Activated CD4-positive, alpha-beta T cell treated with anti-CD3 and anti-CD28 coated beads, Interleukin-2, Interleukin-6, amounts not matched to agents 100 ng/mL and 50 ng/mL, durations not matched to agents 16 hours and 8 hours (primary cell): ENCODE measurements around the gene RANBP3.

Source experiments
- DNase-seq: peaks from one replicate; pipeline ENCODE4 v3.0.0-alpha.2; 2020

Gene RANBP3

GRCh38 chr19:5948752-5949564, 29.0 kb downstream of the RANBP3 start:
- peak; percentile 46 for DNase-seq

DNA sequence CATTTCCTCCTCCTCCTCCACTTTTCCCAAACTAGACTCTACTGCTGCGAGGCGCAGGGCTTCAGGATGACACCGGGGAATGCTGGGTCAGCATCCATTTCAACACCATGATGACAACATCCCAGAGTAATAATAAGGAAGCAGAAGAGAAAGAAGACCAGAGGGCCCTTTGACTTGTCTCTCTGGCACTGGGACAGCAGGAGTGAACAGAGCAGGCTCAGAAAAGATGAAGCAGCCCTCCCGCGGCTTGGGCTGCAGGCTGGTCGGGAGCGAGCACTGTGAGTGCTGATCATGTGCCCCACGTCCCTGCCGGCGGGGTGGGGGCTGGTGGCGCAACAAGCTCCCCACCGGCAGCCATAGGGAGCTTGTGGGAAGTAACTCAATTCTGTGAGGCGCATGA, 30.5 kb downstream of the RANBP3 start:
- no peak for DNase-seq

- DNase-seq, result no peak
Observed at GRCh38 chr19:5943623-5944022, 34.3 kb downstream of the RANBP3 start.

- DNase-seq, result no peak
Observed at GRCh38 chr19:5943045-5943444, 34.9 kb downstream of the RANBP3 start.

DNA sequence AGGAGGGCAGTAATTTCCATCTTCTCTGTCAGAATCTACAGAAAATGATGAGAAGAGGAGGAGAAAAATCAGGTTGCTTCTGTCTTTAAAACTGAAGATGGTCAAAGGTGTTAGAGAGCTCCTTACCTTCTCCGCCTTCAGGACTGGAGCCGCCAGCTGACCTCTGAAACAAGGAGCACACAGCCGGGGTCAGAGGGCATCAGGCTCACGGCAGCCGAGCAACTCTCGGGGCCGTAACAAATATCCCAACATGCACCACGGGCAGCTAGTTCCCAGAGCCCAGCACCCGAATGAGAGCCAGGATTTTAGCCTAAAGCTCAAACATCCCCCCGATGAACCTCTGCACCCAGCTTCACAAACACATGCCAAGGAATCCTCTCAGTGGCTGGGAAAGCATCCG, 36.3 kb downstream of the RANBP3 start:
- DNase-seq, result no peak

DNA sequence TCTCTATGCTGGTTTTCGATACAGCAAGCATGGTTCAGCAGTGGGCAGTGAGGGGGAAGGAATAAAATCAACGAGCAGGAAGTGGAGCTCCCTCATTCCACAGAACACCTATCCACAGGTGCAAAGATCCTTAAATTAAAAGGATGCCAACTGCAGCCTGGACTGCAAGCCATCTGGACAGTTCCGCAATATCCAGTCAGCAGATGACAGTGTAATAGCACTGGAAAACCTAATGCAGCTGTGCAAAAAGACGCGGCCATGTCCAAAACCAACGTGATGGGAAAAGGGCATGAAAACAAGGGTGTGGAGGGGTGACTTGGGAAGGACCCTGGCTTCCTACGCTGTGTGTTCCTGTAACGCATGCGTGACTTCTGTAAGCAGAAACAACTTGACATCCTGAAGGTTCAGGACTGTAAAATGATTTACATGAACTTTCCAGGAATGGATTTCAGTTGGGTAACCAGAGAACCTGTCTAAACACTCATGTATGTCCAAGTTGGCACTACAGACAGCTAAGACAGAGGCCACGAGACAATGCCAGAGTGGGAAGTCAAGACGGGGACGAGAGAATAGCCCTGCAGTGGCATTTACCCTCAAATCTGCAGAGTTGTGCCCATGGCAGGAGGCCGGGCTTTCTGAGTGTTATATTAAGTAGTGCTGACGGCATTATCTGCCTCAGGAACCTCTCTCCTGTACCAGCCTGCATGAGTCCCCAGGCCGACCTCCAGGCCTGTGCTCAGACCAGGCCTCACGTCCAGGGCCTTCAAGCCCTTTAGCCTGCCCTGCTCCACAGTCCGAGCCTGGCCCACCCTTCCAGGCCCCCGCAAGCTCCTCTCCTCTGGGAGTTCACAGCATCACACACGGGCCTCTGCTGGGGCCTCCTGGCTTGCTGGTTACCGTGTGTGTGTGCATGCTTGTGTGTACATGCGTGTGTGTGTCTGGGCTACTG, 37.4 kb downstream of the RANBP3 start:
- no peak for DNase-seq

GRCh38 chr19:5937550-5937949, 40.4 kb downstream of the RANBP3 start:
- DNase-seq, result no peak

- DNase-seq, result no peak
Observed at GRCh38 chr19:5936292-5936592, 41.7 kb downstream of the RANBP3 start.

DNA sequence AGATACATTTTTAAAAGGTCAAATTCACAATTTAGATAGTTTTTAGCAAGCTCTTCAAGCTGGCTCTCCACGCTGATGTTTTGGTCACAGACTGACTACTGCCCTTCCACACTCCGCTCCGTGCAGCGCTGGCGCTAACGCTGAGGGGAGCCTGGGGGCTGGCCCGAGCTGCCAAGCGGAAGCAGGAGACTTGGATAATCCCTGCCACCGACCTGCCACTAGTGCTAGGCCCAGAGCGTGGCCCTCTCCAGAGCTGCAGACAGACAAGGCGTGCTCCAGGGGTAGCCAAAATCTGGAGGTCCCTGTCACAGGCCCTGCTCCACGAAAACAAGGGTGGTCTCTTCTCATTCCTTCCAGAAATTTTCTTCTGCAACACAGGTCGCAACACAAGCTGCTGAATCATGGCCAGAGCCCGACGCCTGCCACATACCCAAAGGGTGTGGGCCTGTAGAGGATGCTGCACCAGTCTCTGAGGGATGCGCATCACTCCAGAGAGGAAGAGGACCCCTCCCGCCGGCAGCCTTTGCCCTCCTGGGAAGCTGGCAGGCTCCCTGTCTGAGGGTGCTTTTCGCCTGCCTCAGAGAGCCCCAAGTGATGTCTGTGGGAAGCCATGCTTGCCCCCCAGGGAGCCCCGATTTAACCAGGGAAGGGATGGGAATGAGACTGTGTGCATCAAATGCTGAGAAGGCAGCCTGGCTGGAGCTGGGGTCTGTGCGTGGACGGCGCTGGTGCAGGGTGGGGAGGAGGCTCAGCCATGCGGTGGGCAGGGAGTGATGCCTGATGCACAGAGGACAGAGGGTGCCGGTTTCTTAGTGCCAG, 42.3 kb downstream of the RANBP3 start:
- no peak for DNase-seq

DNA sequence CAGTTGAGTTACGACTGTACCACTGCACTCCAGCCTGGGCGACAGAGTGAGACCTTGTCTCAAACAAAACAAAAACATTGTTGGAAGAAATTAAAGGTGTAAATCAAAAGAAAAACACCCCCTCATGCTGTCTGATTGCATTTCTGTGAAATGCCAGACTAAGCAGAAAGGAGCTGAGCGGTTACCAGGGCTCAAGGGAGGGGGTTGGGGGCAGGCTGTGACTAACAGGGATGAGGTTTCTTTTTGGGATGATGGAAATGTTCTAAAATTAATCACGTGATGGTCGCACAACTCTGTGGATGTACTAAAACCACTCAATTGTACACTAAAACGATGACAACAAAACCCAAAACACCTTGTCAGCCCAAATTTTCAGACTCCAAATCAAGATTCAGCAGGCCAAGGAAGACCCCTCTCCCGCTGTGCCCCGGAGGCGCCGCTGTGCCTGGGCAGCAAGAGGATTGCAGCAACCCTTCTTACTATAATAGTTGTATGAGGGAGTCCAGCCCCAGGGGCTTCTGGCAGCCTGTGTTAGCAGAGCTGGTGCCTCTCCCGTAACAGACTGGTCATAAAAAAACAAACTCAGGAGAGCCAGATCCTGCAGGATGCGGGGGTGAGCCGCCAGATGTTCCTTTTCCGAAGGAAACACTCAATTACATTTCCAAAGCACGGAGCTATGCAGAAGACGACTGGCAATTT, 43.0 kb downstream of the RANBP3 start:
- DNase-seq, result no peak

DNA sequence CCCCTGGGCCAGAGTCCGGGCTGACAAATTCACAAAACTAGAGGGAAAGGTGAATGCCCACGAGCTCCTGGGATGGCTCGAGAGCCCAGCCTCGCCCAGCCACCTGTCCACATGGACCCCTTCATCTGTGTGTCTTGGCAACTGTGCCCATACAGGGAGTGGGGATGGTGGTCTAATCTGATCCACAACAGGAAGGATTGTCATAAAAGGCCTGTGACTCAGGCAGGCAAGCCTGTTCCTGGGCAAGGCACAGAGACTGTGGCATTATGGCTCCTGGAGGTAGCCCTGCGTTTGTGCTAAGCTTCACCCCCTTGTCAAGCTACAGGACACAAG, 43.9 kb downstream of the RANBP3 start:
- no peak for DNase-seq

- DNase-seq, result no peak
Observed at GRCh38 chr19:5933391-5934068, 44.4 kb downstream of the RANBP3 start.

DNA sequence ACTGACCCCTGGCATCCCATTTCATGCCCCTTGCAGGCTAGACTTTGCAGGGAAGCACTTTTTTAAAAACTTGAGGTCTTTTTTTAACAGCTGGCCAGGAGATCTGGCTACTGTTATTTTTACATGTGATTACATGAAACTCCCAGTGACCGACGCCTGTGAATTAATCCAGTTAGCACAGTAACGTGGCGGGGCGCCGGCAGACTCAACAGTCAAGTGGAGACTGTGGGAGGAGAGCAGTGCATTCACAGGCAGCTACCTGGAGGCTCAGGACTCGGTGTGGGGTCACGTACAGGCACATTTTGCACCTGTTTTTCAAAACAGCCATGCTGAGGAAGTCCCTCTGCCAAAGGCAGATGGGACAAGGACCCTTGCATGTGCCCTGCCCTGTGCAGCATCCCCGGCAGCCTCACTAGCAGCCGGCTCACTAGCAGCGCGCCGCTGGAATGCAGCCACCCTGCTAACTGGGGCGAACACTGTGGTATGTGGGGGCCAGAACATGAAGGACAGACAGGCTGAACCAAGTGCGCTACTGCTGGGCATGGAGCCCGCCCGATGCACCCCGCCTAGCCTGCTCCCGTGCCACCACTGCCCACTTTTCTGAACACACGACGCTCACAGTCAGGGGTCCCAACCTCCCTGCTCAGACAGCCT, 45.2 kb downstream of the RANBP3 start:
- DNase-seq, result no peak

GRCh38 chr19:5932146-5932545, 45.8 kb downstream of the RANBP3 start:
- no peak for DNase-seq

DNA sequence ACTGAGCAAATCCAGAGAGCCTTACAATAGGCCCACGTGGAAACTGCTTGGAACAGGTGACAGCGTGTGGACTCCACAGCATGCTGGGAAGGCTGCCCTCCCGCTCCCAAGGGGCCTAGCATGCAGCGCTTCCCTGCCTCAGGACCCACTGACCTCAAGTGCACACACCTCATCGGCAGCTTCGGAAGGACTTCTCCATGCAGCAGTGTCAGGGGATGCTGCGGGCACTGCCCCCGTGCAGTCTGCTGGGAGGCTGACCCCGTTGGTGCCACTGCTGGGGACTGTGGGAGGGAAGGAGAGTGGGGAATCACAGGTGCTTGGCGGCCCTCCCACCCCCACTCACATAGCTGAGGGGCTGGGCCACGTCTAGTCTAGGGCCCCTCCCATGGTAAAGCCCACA, 46.7 kb downstream of the RANBP3 start:
- DNase-seq, result no peak

- DNase-seq, result no peak
Observed at GRCh38 chr19:5929625-5930024, 48.3 kb downstream of the RANBP3 start.

DNA sequence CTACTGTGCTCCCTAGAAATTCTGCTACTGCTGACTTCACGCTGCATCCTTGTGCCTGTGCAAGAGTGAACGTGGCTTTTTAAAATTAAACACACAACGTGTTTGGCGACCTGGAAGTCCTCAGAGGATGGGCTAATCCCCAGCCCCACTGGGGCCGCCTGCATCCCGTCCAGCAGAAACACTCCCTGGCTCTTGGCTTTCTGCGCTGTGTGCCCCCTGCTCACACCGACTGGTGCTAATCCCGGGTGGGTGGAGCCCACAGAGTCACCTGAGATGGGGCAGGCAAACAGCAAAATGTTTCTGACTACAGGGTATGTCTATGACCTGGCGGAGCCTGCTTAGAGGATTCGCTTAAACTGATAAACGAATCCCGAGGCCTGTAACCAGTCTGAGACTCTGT, 48.8 kb downstream of the RANBP3 start:
- DNase-seq, result no peak

DNA sequence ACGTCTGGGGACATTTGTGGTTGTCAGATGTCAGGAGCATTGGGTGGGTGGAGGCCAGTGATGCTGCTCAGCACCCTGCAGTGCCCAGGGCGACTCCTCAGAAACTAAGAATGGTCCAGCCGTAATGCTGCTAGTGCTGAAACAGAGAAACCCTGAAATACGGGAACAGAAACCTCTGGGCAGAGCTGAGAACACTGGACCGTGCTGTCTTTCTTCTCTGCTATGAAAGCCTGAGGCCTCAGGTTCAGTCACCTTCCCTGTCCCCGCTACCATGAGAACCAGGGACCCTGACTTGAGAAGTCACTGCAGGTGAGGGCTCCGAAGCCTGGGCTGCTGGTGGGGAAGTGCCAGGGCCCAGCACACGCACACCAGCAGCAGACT, 50.5 kb downstream of the RANBP3 start:
- no peak for DNase-seq

GRCh38 chr19:5926641-5927440, 51.1 kb downstream of the RANBP3 start:
- no peak for DNase-seq

DNA sequence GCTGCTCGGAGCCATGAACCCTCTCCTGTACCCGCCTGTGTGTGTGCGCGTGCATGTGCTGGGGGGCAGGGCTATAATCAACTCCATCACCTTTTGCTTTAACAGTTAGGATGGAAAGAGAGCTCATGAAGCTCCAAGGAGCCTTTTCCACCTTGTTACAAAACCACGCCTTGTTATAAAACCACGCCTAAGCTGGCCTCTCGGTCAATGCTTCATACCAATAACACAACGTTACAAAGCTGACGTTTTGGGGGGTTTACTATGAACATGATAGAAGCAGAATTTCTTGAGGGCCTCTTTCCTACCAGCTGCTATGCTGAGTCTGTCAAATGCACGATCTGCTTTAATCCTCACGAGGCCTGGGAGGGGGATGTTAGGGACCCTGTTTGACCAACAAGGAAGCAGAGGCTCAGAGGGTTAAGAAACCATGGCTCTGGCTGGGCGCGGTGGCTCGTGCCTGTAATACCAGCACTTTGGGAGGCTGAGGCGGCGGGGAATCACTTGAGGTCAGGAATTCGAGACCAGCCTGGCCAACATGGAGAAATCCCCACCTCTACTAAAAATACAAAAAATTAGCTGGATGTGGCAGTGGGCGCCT, 52.0 kb downstream of the RANBP3 start:
- no peak for DNase-seq
